GM12878 (cell line): Measurements from ENCODE around the gene DDX49. TPM values are rescaled to one million over a fixed set of nuclear protein-coding genes. Genes with fewer than 3 reads are reported as not detected.

Experiments used
- ATAC-seq: fragments of 200-7000 bp; cut with Tn5 transposase; 3 replicates; pipeline ENCODE4 v1.9.1; 2020; ENCODE audit warnings: mild to moderate bottlenecking, moderate library complexity
- BruUV-seq: library from RNA; stranded (reverse); fragments of 400-500 nt; replicated peaks from 2 replicates; lab custom pipeline; 2021; lab: Mats Ljungman, UMichigan
- CTCF ChIA-PET: fragments of 300-600 bp; sonication (Branson Sonifier 250); formaldehyde crosslinking; extraction: SDS; loops from one replicate; lab custom pipeline; 2021; ENCODE audit warnings: inconsistent platforms; lab: Yijun Ruan, JAX
- POLR2A ChIA-PET: fragments of 350-600 bp; formaldehyde crosslinking; extraction: SDS; loops from one replicate; lab custom pipeline; 2021; ENCODE audit warnings: inconsistent platforms; lab: Charles Lee
- RAD21 ChIA-PET: fragments of 300-600 bp; sonication (Branson Sonifier 250); formaldehyde crosslinking; loops from one replicate; lab custom pipeline; 2023; ENCODE audit warnings: antibody characterized with exemption; ENCODE audit not compliant: unreplicated experiment; lab: Charles Lee
- SMC1A ChIA-PET: fragments of 300-600 bp; sonication (Branson Sonifier 250); formaldehyde crosslinking; loops from one replicate; lab custom pipeline; 2023; ENCODE audit not compliant: unreplicated experiment, uncharacterized antibody; lab: Charles Lee
- DNase-seq: peaks from one replicate; pipeline ENCODE4 v3.0.0-alpha.2; 2011; ENCODE audit warnings: low read depth, low spot score
- FAIRE-seq: peaks from 3 replicates; lab custom pipeline; 2011; peaks lifted over from hg19 to GRCh38; lab: Jason Lieb, UNC
- H2AFZ ChIP-seq: 2 replicates; pipeline ENCODE4 v1.6.0; 2011; ENCODE audit warnings: low read depth, low read length, control low read depth; ENCODE audit not compliant: control insufficient read depth
- H3K27ac ChIP-seq: 2 replicates; pipeline ENCODE4 v1.5.1; 2011; ENCODE audit warnings: control low read depth; ENCODE audit not compliant: control insufficient read depth, insufficient read depth
- H3K27me3 ChIP-seq, 2 experiments: replicated peaks in 1 of 2; 2 replicates each; pipeline versions ENCODE4 v1.6.0 to v1.6.1; 2011; ENCODE audit warnings: low read length in 1 of 2; ENCODE audit not compliant: control insufficient read depth in 2 of 2, insufficient read depth in 2 of 2
- H3K36me3 ChIP-seq, 2 experiments: 2 replicates each; pipeline ENCODE4 v1.5.1; 2011; ENCODE audit warnings: low read length in 1 of 2; ENCODE audit not compliant: control insufficient read depth in 2 of 2, insufficient read depth in 2 of 2
- H3K4me1 ChIP-seq: 2 replicates; pipeline ENCODE4 v1.6.1; 2011; ENCODE audit warnings: mild to moderate bottlenecking, low read length, moderate library complexity, mixed read lengths; ENCODE audit not compliant: control insufficient read depth, insufficient read depth
- H3K4me2 ChIP-seq: 2 replicates; pipeline ENCODE4 v1.6.0; 2011; ENCODE audit warnings: control low read depth; ENCODE audit not compliant: control insufficient read depth, insufficient read depth
- H3K4me3 ChIP-seq: fragments of 200-600 bp; sonication (generic); 2 replicates; pipeline ENCODE4 v1.5.1; 2016
- H3K79me2 ChIP-seq: 2 replicates; pipeline ENCODE4 v1.6.0; 2011; ENCODE audit warnings: low read length; ENCODE audit not compliant: control insufficient read depth, insufficient read depth
- H3K9ac ChIP-seq: 2 replicates; pipeline ENCODE4 v1.8.0; 2011; ENCODE audit warnings: low read length, control low read depth, mixed read lengths; ENCODE audit not compliant: control insufficient read depth, insufficient read depth
- H3K9me3 ChIP-seq: replicated peaks from 3 replicates; pipeline ENCODE4 v1.5.1; 2011; ENCODE audit warnings: mild to moderate bottlenecking, low read length; ENCODE audit not compliant: control insufficient read depth, insufficient read depth
- H4K20me1 ChIP-seq: 2 replicates; pipeline ENCODE4 v1.6.0; 2011; ENCODE audit not compliant: control insufficient read depth, insufficient read depth
- MYB ChIP-seq: fragments of 150-350 bp; IDR thresholded peaks from 2 replicates; pipeline ENCODE4 v1.6.1; 2014; ENCODE audit warnings: mild to moderate bottlenecking, low read depth, low read length, borderline replicate concordance
- PRDM15 ChIP-seq: fragments of 450-650 bp; formaldehyde crosslinking; IDR thresholded peaks from 2 replicates; pipeline ENCODE4 v1.4.0; 2020; ENCODE audit warnings: mild to moderate bottlenecking, moderate library complexity
- SREBF1 ChIP-seq: IDR thresholded peaks from 2 replicates; pipeline ENCODE4 v1.6.1; 2012; ENCODE audit warnings: mild to moderate bottlenecking, low read length
- USF2 ChIP-seq: IDR thresholded peaks from 2 replicates; pipeline ENCODE4 v1.6.1; 2011; ENCODE audit warnings: low read depth, low read length, improper control_type of control experiment, borderline replicate concordance
- WGBS: methylation state at CpG from one replicate; pipeline ENCODE4 v1.1.6; 2016; ENCODE audit warnings: low lambda C conversion rate; ENCODE audit not compliant: insufficient replicate concordance, insufficient coverage; ENCODE audit errors: missing lambda C conversion rate; 5-methylcytosine and 5-hydroxymethylcytosine counted together
- in situ Hi-C: fragments of 300-500 bp; cut with MboI; formaldehyde crosslinking; loops from 9 replicates; pipeline ENCODE4 v1.14.3; 2018; ENCODE audit warnings: mixed read lengths
- intact Hi-C: fragments of 100-400 bp; cut with micrococcal nuclease; formaldehyde crosslinking; loops from one replicate; pipeline ENCODE4 v1.14.2; 2022; ENCODE audit not compliant: unreplicated experiment
- polyA plus RNA-seq, 11 experiments: library from polyadenylated mRNA; depleted of rRNA in 4 of 11; unstranded in 6 of 11; stranded (reverse) in 5 of 11; fragments of >200 nt; fragmentation: Nextera tagmentation in 4 of 11; fragmentation: Illumina TruSeq in 1 of 11; extraction: Ambion mirVana in 4 of 11; extraction: Trizol in 1 of 11; gene quantifications; 1 replicate in 1 of 11; 2 replicates in 10 of 11; pipeline versions ENCODE4 v1.2.1 to v1.2.3, GENCODE V29; 2011 to 2016; ENCODE audit warnings: inconsistent platforms in 2 of 11, missing spikeins in 2 of 11, low read depth in 1 of 11
- total RNA-seq, 4 experiments: library from RNA; depleted of rRNA in 3 of 4; stranded (reverse); fragments of >200 nt in 3 of 4; fragmentation: Illumina TruSeq in 1 of 4; extraction: Trizol in 1 of 4; gene quantifications; 2 replicates each; pipeline versions ENCODE4 v1.2.1 to v1.2.3, GENCODE V29; 2013 to 2021

The DDX49 gene
- total and polyA plus RNA-seq, 10 of the 15 experiments (the other 5 are each of a cell fraction or from before 2014, with no cell fraction given): 0.58 to 102 (median 48.1) TPM

- ATAC-seq: no peak
- TF ChIP-seq SREBF1 (no peak), PRDM15 (CRISPR knock-in tag) (no peak), USF2 (no peak), MYB (no peak)
- TF ChIP-seq, all 136 proteins: peak for 0
- Histone ChIP-seq H3K4me2 (no peak overlapping the region), H2AFZ (no peak overlapping the region), H3K27ac (no peak overlapping the region), H4K20me1 (no peaks in the 10 kb centered on the region), H3K4me1 (no peaks in the 10 kb centered on the region), H3K79me2 (no peaks in the 10 kb centered on the region), H3K9ac (no peak overlapping the region), H3K9me3 (no peaks in the 10 kb centered on the region), H3K36me3 (peaks cover 0 to under 1% of the 10 kb centered on the region in 2 experiments; a peak in 1 of 4 replicates), H3K27me3 (no peaks in the 10 kb centered on the region), H3K4me3 (no peak overlapping the region)
- ChIA-PET RAD21 (no interaction called here), CTCF (no interaction called here), SMC1A (no interaction called here), POLR2A (no interaction called here)
- FAIRE-seq (no peak), DNase-seq (no peak)
- in situ Hi-C loops: no loop called here
- WGBS: 53% methylated on average over 13 of the region's 13 CpGs
- no TSS peak for BruUV-seq
- intact Hi-C loops: no loop called here
Observed at GRCh38 chr19:18933297-18933696, 13.8 kb downstream of the DDX49 start.
